ENCODE data around the gene PHLDA2. TPM values are rescaled to one million over a fixed set of nuclear protein-coding genes. Genes with fewer than 3 reads are reported as not detected.

Gene PHLDA2
- total and polyA plus RNA-seq, 2 donors (not counting 1 experiment from before 2014, with no cell fraction given), result 1.4 TPM; not detected in 1

- H3K27me3 ChIP-seq (replicated peaks in 1 of 4; ENCODE audit: control extremely low read depth in 1 of 4, control insufficient read depth in 3 of 4, insufficient read depth in 4 of 4, low read length in 3 of 4), result peaks cover 0 to 23% (median 6%) of the 10 kb centered on the region in 4 experiments
- no peak for ATAC-seq (ENCODE audit: low read depth)
These were observed 5.5 kb downstream of the PHLDA2 start for GRCh38 chr11:2923446-2924375.

DNA sequence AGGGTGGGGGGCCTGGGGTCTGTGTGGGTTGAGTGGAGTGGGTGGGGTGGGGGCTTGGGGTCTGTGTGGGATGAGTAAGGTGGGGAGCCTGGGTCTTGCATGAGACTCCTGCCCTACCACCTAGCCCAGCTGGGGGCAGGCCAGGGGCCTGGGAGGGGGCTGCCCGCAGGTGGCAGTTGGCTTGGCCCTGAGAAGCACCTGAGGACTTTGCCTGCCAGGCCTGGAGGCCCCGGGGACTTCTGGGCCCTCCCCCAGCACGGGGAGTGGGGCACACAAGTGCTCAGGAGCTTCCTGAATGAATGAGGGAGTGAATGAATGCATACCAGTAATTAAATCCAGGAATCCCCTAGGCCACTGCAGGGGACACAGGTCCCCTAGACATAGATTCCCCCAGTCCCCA lies 6.6 kb downstream of the PHLDA2 start:
- peaks cover 0 to 13% (median 2%) of the 10 kb centered on the region in 4 experiments for H3K27me3 ChIP-seq (replicated peaks in 1 of 4; ENCODE audit: control extremely low read depth in 1 of 4, control insufficient read depth in 3 of 4, insufficient read depth in 4 of 4, low read length in 3 of 4)
- no peak overlapping the region for H2AFZ ChIP-seq (ENCODE audit: insufficient read depth, low read depth, low read length, poor library complexity, severe bottlenecking)
- no peak overlapping the region for H3K4me3 Mint-ChIP-seq
- no peak overlapping the region for H3K27ac ChIP-seq (ENCODE audit: low read length in 2 of 2)
- no peak for ATAC-seq (ENCODE audit: low read depth)
- 77% methylated on average over 2 of the region's 3 CpGs for WGBS (ENCODE audit: insufficient coverage)
- H3K36me3 ChIP-seq (replicated peaks in 1 of 2; ENCODE audit: control extremely low read depth in 1 of 2, control insufficient read depth in 1 of 2, extremely low read depth in 1 of 2, insufficient read depth in 2 of 2, low read length in 1 of 2), result no peaks in the 10 kb centered on the region
- H3K4me1 ChIP-seq (ENCODE audit: control insufficient read depth in 2 of 2, insufficient read depth in 2 of 2, low read length in 2 of 2), result no peaks in the 10 kb centered on the region
- H3K4me1 Mint-ChIP-seq, result no peaks in the 10 kb centered on the region
- H3K4me3 ChIP-seq (ENCODE audit: control extremely low read depth in 1 of 5, extremely low read depth in 1 of 5, insufficient read depth in 1 of 5, low read depth in 2 of 5, low read length in 4 of 5), result no peak overlapping the region
- H3K27ac Mint-ChIP-seq, result no peak overlapping the region
- CTCF ChIA-PET, result no interaction called here
- no peaks in the 10 kb centered on the region for H3K79me2 ChIP-seq (ENCODE audit: control insufficient read depth, insufficient read depth, low read length)
- no peak overlapping the region for H3K9ac ChIP-seq (ENCODE audit: low read length)
- POLR2A ChIA-PET, result no interaction called here
- no peaks in the 10 kb centered on the region for H4K20me1 ChIP-seq (ENCODE audit: control insufficient read depth, insufficient read depth, low read length, poor library complexity, severe bottlenecking)
- no peaks in the 10 kb centered on the region for H3K9me3 ChIP-seq (ENCODE audit: control extremely low read depth in 1 of 3, control insufficient read depth in 2 of 3, insufficient read depth in 1 of 3, low read length in 2 of 3)
- TF ChIP-seq EZH2 (IDR thresholded peaks at IDR 0.05; ENCODE audit: borderline replicate concordance, insufficient read depth, low read depth, low read length, poor library complexity, severe bottlenecking), result no peak
- TF ChIP-seq, protein P1, sequence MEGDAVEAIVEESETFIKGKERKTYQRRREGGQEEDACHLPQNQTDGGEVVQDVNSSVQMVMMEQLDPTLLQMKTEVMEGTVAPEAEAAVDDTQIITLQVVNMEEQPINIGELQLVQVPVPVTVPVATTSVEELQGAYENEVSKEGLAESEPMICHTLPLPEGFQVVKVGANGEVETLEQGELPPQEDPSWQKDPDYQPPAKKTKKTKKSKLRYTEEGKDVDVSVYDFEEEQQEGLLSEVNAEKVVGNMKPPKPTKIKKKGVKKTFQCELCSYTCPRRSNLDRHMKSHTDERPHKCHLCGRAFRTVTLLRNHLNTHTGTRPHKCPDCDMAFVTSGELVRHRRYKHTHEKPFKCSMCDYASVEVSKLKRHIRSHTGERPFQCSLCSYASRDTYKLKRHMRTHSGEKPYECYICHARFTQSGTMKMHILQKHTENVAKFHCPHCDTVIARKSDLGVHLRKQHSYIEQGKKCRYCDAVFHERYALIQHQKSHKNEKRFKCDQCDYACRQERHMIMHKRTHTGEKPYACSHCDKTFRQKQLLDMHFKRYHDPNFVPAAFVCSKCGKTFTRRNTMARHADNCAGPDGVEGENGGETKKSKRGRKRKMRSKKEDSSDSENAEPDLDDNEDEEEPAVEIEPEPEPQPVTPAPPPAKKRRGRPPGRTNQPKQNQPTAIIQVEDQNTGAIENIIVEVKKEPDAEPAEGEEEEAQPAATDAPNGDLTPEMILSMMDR (IDR thresholded peaks at IDR 0.05), result no peak
- no peak overlapping the region for H3K4me2 ChIP-seq (replicated peaks; ENCODE audit: low read depth, low read length, poor library complexity, severe bottlenecking)
- intact Hi-C loops (cut with micrococcal nuclease), result no loop called here
- H3K9me3 Mint-ChIP-seq (ENCODE audit: insufficient read depth), result no peaks in the 10 kb centered on the region
- no peak for DNase-seq
- peaks cover 9% of the 10 kb centered on the region for H3K27me3 Mint-ChIP-seq

More at GRCh38 chr11:2923446-2924375, 5.5 kb downstream of the PHLDA2 start:
- 94% methylated on average over 22 of the region's 22 CpGs for WGBS (ENCODE audit: insufficient coverage)
- peaks cover 9 to 10% of the 10 kb centered on the region in 2 donors for H3K4me1 ChIP-seq (ENCODE audit: control insufficient read depth in 2 of 2, insufficient read depth in 2 of 2, low read length in 2 of 2)
- no peak for DNase-seq
- intact Hi-C loops (cut with micrococcal nuclease), result no loop called here
- H3K27ac Mint-ChIP-seq, result no peak overlapping the region
- no peak overlapping the region for H3K9ac ChIP-seq (ENCODE audit: low read length)
- no peak overlapping the region for H3K4me2 ChIP-seq (replicated peaks; ENCODE audit: low read depth, low read length, poor library complexity, severe bottlenecking)
- H3K4me1 Mint-ChIP-seq, result peaks cover 7% of the 10 kb centered on the region
- H3K9me3 ChIP-seq (ENCODE audit: control extremely low read depth in 1 of 3, control insufficient read depth in 2 of 3, insufficient read depth in 1 of 3, low read length in 2 of 3), result no peaks in the 10 kb centered on the region
- no peaks in the 10 kb centered on the region for H3K79me2 ChIP-seq (ENCODE audit: control insufficient read depth, insufficient read depth, low read length)
- H3K4me3 ChIP-seq (ENCODE audit: control extremely low read depth in 1 of 5, extremely low read depth in 1 of 5, insufficient read depth in 1 of 5, low read depth in 2 of 5, low read length in 4 of 5), result no peak overlapping the region
- H3K27me3 Mint-ChIP-seq, result peaks cover 17% of the 10 kb centered on the region
- no peaks in the 10 kb centered on the region for H3K9me3 Mint-ChIP-seq (ENCODE audit: insufficient read depth)
- no peak overlapping the region for H3K4me3 Mint-ChIP-seq
- no peaks in the 10 kb centered on the region for H4K20me1 ChIP-seq (ENCODE audit: control insufficient read depth, insufficient read depth, low read length, poor library complexity, severe bottlenecking)
- H3K27ac ChIP-seq (ENCODE audit: low read length in 2 of 2), result no peak overlapping the region
- no peak overlapping the region for H2AFZ ChIP-seq (ENCODE audit: insufficient read depth, low read depth, low read length, poor library complexity, severe bottlenecking)
- no peaks in the 10 kb centered on the region for H3K36me3 ChIP-seq (replicated peaks in 1 of 2; ENCODE audit: control extremely low read depth in 1 of 2, control insufficient read depth in 1 of 2, extremely low read depth in 1 of 2, insufficient read depth in 2 of 2, low read length in 1 of 2)
- TF ChIP-seq, protein P1 (IDR thresholded peaks at IDR 0.05), result no peak
- TF ChIP-seq EZH2 (IDR thresholded peaks at IDR 0.05; ENCODE audit: borderline replicate concordance, insufficient read depth, low read depth, low read length, poor library complexity, severe bottlenecking), result no peak
- ChIA-PET POLR2A (no interaction called here), CTCF (no interaction called here)

Data from B cell (primary cell).